Measurements from ENCODE around the gene TMEM163. TPM values are rescaled to one million over a fixed set of nuclear protein-coding genes. Genes with fewer than 3 reads are reported as not detected.

The TMEM163 gene
- total and polyA plus RNA-seq, 2 donors (not counting 3 experiments of a cell fraction or from before 2014, with no cell fraction given): 1.0 to 2.8 TPM

GRCh38 chr2:134718023-134718816 lies 580 bp downstream of the TMEM163 start:
- no peak overlapping the region for H3K9ac ChIP-seq (replicated peaks; ENCODE audit: extremely low read depth, insufficient read depth, low read length)
- H4K20me1 ChIP-seq (replicated peaks; ENCODE audit: control insufficient read depth, extremely low read depth, insufficient read depth, low read length): no peaks in the 10 kb centered on the region
- no peaks in the 10 kb centered on the region for H3K9me1 ChIP-seq (replicated peaks; ENCODE audit: control insufficient read depth, extremely low read depth, insufficient read depth, low read length)
- H2AFZ ChIP-seq (ENCODE audit: low read depth, low read length): peak overlapping the region; percentile 66
- no TSS peak for BruUV-seq (replicated peaks)
- H3K9me3 ChIP-seq (replicated peaks; ENCODE audit: control insufficient read depth, insufficient read depth, low read length): no peaks in the 10 kb centered on the region
- ChIA-PET CTCF (interaction anchor here (1.1 to 1.8 kb wide), 6 partner anchors 9 to 267 kb away, joined by 3 to 6 read pairs (median 5); no protein-coding TSS in a partner anchor), POLR2A (no interaction called here)
- FAIRE-seq (no peak), DNase-seq (ENCODE audit: low read depth, low spot score) (peak; percentile 35)
- no peak overlapping the region for H3K27ac ChIP-seq (ENCODE audit: insufficient read depth, low read depth, low read length)
- dilution Hi-C loops (cut with MboI; ENCODE audit: extremely low pct_ligation_motif_present, low sequenced_read_pairs): no loop called here
- intact Hi-C loops (cut with micrococcal nuclease): loop anchor here (5.0 kb wide), 1 partner anchor 61 kb away; no protein-coding TSS in a partner anchor
- no peaks in the 10 kb centered on the region for H3K36me3 ChIP-seq (ENCODE audit: control insufficient read depth in 2 of 2, extremely low read depth in 1 of 2, insufficient read depth in 2 of 2, low read length in 2 of 2)
- H3K4me3 ChIP-seq (replicated peaks in 1 of 3; ENCODE audit: insufficient read depth in 1 of 3, low read depth in 1 of 3, low read length in 3 of 3): peak overlapping the region in 2 of 3 experiments; percentile 24 to 28
- peak; percentile 91 for TF ChIP-seq EZH2 (IDR thresholded peaks at IDR 0.05; ENCODE audit: borderline replicate concordance, low read depth, low read length, severe bottlenecking)
- no peak for TF ChIP-seq GATA2 (IDR thresholded peaks at IDR 0.05; ENCODE audit: insufficient read depth, insufficient read length, low read depth, low read length)
- H3K79me2 ChIP-seq (ENCODE audit: control insufficient read depth, insufficient read depth, low read length): no peaks in the 10 kb centered on the region
- H3K27me3 ChIP-seq (ENCODE audit: control insufficient read depth in 2 of 2, insufficient read depth in 2 of 2, low read length in 2 of 2): peaks cover 26 to 68% of the 10 kb centered on the region in 2 experiments
- H3K4me1 ChIP-seq (ENCODE audit: control insufficient read depth, extremely low read depth, insufficient read depth, low read length): no peaks in the 10 kb centered on the region
- H3K4me2 ChIP-seq (ENCODE audit: insufficient read depth, low read length): peak overlapping the region; percentile 18

- H3K9ac ChIP-seq (replicated peaks; ENCODE audit: extremely low read depth, insufficient read depth, low read length): no peak overlapping the region
- peak; percentile 50 for FAIRE-seq
These were observed 1.3 kb downstream of the TMEM163 start for GRCh38 chr2:134717286-134718022.

More at GRCh38 chr2:134717286-134718022, 1.3 kb downstream of the TMEM163 start:
- ChIA-PET CTCF (interaction anchor here (0.6 to 1.8 kb wide), 7 partner anchors 35 to 266 kb away, joined by 3 to 6 read pairs (median 3); no protein-coding TSS in a partner anchor), POLR2A (no interaction called here)
- no peaks in the 10 kb centered on the region for H4K20me1 ChIP-seq (replicated peaks; ENCODE audit: control insufficient read depth, extremely low read depth, insufficient read depth, low read length)
- H3K9me1 ChIP-seq (replicated peaks; ENCODE audit: control insufficient read depth, extremely low read depth, insufficient read depth, low read length): no peaks in the 10 kb centered on the region
- intact Hi-C loops (cut with micrococcal nuclease) (loop anchor here (5.0 kb wide), 1 partner anchor 60 kb away; no protein-coding TSS in a partner anchor), dilution Hi-C loops (cut with MboI; ENCODE audit: extremely low pct_ligation_motif_present, low sequenced_read_pairs) (no loop called here)
- no TSS peak for BruUV-seq (replicated peaks)
- no peaks in the 10 kb centered on the region for H3K36me3 ChIP-seq (ENCODE audit: control insufficient read depth in 2 of 2, extremely low read depth in 1 of 2, insufficient read depth in 2 of 2, low read length in 2 of 2)
- no peaks in the 10 kb centered on the region for H3K9me3 ChIP-seq (replicated peaks; ENCODE audit: control insufficient read depth, insufficient read depth, low read length)
- DNase-seq (ENCODE audit: low read depth, low spot score): no peak
- H3K27me3 ChIP-seq (ENCODE audit: control insufficient read depth in 2 of 2, insufficient read depth in 2 of 2, low read length in 2 of 2): peaks cover 26 to 60% of the 10 kb centered on the region in 2 experiments
- TF ChIP-seq EZH2 (IDR thresholded peaks at IDR 0.05; ENCODE audit: borderline replicate concordance, low read depth, low read length, severe bottlenecking) (no peak), GATA2 (IDR thresholded peaks at IDR 0.05; ENCODE audit: insufficient read depth, insufficient read length, low read depth, low read length) (no peak), CTCF (IDR thresholded peaks at IDR 0.05; ENCODE audit: extremely low read depth in 1 of 2, insufficient read depth in 1 of 2, low read depth in 1 of 2, low read length in 2 of 2) (no peak), POLR2A (IDR thresholded peaks at IDR 0.05; ENCODE audit: low read depth, low read length) (no peak), MYC (IDR thresholded peaks at IDR 0.05; ENCODE audit: low read depth, low read length) (no peak), JUN (IDR thresholded peaks at IDR 0.05; ENCODE audit: borderline replicate concordance, insufficient read depth, insufficient read length, low read depth) (no peak), MAX (IDR thresholded peaks at IDR 0.05; ENCODE audit: insufficient read depth, insufficient read length) (no peak), FOS (IDR thresholded peaks at IDR 0.05; ENCODE audit: borderline replicate concordance, insufficient read depth, low read length) (no peak), POLR2AphosphoS5 (IDR thresholded peaks at IDR 0.05; ENCODE audit: insufficient read depth, low read depth, low read length) (no peak)
- no peak overlapping the region for H2AFZ ChIP-seq (ENCODE audit: low read depth, low read length)
- H3K79me2 ChIP-seq (ENCODE audit: control insufficient read depth, insufficient read depth, low read length): no peaks in the 10 kb centered on the region
- H3K27ac ChIP-seq (ENCODE audit: insufficient read depth, low read depth, low read length): no peak overlapping the region
- peaks cover 1% of the 10 kb centered on the region for H3K4me1 ChIP-seq (ENCODE audit: control insufficient read depth, extremely low read depth, insufficient read depth, low read length)
- peak overlapping the region; percentile 18 for H3K4me2 ChIP-seq (ENCODE audit: insufficient read depth, low read length)
- peak overlapping the region in 1 of 3 experiments; percentile 24 for H3K4me3 ChIP-seq (replicated peaks in 1 of 3; ENCODE audit: insufficient read depth in 1 of 3, low read depth in 1 of 3, low read length in 3 of 3)
